NOMO-1 (cell line): ENCODE results near the gene PCBD2.
"Not testable (repeated sequence)": the region's sequence is repeated elsewhere in the genome, so short reads cannot be mapped to it uniquely, and the experiment has no call there.

Experiments used
- DNase-seq, 2 experiments: peaks; one replicate each; lab custom pipeline; 2025; ENCODE audit not compliant: unreplicated experiment in 2 of 2; lab: John Stamatoyannopoulos, UW

The PCBD2 gene

DNA sequence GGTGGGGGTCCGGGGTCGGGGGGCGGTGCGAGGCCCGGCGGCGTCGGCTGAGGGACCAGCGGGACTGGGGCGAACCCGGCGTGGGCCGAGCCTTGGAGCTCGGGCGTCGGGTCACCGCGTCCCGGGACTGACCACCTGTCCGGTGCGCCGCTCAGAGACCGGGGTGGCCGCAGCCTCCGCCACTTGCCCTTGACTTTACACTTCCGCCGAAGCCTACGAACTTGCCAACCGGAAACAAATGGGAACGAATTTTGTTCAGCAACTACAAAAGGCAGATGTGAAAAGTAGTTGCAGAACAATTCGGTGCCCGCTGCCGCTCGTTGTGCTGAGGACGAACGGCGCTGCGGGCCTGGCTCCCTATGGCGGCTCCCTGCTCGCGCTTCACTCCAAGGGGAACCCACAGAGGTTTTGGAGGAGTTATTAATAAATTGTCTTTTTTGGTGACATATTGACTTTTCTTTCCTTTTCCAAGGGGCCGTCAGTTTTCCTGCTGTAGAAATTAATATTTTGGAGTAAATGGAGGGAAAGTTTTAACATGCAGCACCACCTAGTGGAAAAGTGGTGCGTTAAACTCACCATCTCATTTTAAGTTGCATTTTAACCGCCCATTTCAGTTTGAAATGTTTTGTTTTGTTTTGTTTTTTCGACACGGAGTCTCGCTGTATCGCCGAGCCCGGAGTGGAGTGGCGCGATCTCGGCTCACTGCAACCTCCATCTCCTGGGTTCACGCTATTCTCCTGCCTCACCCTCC, 490 bp downstream of the PCBD2 start:
- peak; percentile 71 to 80 for DNase-seq

- no peak for DNase-seq
These were observed 1.9 kb downstream of the PCBD2 start for GRCh38 chr5:134906811-134907210.

- not testable (repeated sequence) for DNase-seq
These were observed 5.8 kb downstream of the PCBD2 start for GRCh38 chr5:134910752-134911151.

DNA sequence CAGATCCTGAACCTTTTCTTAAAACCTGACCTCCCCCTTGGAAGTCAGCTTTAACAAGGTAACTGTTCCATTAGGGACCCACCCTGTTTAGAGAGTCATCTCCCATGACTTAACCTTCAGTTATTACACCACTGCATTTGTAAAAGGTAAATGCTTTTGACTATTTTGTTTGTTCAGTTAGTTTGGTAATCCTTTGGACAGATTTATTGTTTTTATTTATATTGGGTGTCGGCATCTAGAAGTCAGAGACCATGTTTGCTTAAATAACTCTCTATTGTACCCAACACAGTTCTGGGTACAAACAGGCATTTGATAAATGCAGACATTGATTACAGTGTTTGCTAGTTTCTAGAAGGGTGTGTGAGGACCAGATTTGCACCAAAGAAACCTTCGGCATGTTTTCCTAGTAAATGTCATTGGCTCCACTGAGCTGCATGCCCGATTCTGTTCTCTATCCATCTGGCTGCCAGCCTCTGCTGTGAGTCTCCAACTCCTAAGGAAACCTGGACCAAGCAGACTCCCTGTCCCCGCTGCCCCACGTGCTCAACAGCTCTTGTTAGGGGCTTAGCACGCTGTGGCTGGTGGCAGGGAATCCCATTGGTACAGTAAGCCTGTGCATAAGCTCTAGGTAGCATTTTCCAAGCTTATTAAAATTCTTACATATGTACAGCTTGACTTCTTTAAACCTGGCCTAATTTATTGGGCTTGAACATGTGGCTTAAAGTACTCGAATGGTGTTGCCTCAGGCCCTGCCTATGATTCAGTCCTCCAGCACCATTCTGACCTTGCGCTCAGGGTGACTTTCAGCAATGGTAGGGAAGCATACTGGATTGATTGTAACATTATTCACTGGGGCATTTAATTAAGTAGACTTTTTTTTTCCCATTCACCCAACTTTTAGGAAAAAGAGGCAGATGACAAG, 6.6 kb downstream of the PCBD2 start:
- no peak for DNase-seq

DNA sequence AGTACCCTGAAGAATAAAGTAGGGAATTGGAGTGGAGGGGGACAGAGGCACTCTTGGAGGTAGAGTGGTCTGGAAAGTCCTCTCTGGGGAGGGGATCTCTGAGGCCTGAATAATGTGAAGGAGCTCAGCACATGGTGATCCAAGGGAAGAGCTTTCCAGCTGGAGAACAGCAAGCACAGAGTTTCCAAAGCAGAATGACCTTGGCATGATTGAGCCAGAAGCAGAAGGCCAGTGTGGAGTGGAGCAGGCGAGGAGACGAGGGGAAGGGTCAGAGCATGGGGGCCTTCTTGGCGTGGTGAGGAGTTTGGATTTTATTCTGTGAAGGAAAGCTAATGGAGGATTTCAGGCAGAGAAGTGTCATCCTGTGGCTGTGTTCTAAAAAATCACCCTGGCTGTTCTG, 8.3 kb downstream of the PCBD2 start:
- no peak for DNase-seq

- no peak for DNase-seq
These were observed 8.9 kb downstream of the PCBD2 start for GRCh38 chr5:134913795-134914194.

DNA sequence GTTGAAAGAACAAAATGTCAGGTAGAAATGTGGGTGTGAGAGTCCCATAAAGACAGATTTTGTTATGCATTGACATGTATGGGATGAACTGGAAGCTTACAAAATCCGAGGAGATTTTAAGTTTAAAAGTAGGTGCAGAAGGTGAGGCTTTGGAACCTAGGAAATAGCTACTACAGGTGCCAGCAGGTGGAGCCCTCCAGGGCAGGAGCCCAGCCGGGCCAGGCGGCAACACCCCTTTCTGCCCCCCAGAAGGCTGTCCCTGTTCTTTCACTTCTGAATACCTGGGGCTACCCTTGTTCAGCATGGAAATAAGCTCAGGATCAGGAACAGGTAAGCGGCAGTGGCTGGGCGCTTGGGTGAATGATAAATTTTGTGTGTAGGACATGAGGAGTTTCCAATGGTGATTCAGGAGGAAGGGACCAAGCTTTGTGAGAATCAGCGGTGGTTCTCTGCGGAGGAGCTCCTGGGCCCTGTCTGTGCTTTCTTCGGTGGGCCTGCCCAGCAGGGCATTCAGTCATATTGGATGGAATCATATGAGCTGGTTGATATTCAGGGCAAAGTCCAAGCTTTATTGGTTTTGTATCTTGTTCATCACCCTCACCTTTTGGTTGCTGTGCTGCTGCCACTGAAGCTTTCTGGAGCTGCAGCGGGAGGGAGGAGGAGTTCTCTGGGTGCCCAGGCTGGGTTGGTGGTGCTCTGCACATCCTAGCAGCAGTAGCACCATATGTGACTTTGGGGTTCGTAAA, 12.3 kb downstream of the PCBD2 start:
- no peak for DNase-seq

DNA sequence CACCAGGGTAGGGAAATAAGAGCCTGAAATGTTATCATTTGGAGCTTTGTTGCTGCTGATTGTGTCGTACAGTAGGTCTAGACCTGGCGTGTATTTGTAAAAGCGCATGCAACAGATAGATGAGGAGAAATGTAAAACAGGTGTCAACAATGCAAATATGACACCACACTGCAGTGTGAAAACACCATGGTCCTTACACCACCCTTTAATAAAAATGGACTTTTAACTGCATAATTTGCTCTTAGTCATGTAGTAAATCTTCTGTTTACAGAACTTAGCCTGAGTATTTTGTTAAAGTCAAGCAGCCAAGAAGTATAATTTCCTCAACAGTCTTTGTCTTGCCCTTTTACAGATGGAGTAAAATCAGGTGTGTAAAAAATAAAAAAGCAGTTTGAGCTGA, 13.9 kb downstream of the PCBD2 start:
- no peak for DNase-seq

DNA sequence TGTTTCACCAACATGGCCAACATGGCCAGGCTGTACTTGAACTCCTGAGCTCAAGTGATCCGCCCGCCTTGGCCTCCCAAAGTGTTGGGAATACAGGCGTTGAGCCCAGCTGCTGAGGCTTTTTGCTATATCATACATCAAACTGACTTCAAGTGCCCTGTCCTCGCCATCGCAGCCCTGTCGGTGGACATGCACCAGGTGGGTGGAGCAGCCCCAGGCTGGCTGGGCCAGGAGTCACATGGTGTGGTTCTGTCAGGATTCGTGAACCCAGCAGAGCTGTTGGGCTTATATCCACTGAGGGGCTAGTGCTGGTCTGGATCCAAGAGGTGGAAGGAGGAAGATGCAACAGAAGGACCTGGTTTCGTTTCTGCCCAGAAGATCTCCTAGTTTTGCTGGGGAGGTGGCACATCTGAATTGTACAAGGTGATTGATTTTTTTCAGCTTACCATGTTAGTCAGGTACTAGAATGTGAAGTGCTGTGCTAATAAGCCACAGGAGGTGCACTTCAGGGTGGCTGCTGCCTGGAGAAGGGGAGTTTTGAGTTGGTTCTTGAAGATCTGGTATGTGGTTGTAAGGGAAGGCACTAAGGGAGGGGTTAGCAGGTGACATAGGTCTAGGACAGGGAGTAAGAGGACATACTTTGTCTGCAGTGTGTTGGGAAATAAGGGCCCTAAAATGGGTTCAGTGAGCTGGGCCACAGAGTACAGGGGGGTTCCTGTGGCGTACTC, 16.1 kb downstream of the PCBD2 start:
- DNase-seq, result no peak

DNA sequence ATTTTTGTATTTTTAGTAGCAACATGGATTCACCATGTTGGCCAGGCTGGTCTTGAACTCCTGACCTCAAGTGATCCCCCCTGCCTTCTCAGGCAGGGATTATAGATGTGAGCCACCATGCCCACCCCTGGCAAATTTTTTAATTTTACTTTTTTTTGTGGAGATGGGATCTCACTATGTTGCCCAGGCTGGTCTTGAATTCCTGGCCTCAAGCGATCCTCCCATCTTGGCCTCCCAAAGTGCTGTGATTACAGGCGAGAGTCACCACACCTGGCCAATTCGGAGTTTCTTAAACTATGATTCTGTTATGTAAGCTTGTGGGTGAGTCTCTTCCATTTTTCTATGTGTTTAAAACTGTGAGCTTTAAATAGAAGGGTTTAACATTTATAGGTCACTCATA, 27.6 kb downstream of the PCBD2 start:
- DNase-seq, result no peak

DNA sequence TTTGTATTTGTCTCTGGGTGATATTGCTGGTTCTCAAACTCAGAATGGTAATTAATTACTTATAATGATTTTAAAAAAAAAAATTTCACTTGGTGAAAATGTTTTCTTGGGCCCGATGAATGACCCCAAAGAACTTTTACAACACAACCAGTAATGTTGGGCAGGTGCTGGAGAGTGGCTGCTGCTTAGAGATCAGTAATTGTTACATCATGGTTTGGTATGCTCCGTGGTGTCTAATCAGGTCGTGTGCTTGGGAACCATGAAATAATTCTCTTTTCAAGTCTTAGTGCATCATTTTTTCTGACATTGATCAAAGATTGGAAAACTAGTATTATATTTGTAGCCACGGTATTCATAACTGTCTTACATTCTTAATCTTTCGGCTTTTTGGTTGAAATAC, 29.3 kb downstream of the PCBD2 start:
- DNase-seq, result no peak

DNA sequence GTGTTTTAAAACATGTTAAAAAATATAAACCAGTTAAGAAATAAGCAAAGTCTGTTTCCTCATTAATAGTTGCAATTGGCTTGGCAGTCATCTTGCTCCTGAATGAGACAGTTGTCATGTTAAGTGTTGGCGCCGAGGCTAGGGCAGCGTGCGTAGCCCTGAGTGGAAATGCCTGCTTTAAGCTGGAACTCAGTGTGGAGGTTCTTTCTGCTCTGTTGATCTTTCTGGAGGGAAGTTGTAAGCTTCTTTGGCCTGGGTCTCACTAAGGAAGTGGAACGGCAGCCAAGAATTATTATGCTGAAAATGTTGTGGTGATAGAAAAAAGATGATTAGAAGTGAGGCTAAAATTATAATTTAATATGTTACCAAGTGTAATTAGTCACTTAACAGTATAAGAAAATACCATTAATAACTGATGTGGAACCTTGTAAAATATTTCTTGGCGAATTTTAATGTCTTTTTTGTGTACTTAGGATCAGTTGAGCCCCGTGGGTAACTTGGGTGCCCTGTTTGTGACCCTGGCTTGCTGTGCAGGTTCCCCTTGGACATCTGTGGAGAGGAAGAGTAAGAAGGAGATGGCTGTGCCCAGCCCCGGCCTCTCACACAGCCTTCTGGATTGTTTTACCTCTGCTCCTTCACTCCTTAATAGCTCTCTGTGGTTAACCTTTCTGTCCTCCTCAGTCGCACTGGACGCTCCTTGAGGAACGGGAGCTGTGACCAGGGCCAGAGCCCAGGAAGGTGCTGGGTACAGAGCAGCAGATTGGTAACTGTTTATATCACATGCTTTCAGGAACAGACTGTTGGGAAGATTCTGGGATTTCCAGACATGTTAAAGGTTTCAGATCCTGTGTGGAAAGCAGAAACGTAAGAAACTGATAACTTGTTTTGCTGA, 31.0 kb downstream of the PCBD2 start:
- DNase-seq, result no peak

- no peak for DNase-seq
These were observed 32.6 kb downstream of the PCBD2 start for GRCh38 chr5:134937526-134937925.

- DNase-seq, result no peak
These were observed 33.1 kb downstream of the PCBD2 start for GRCh38 chr5:134938030-134938429.

GRCh38 chr5:134939500-134939899, 34.6 kb downstream of the PCBD2 start:
- DNase-seq, result no peak

- no peak for DNase-seq
These were observed 38.6 kb downstream of the PCBD2 start for GRCh38 chr5:134943547-134943946.

GRCh38 chr5:134944630-134945029, 39.7 kb downstream of the PCBD2 start:
- DNase-seq, result no peak

GRCh38 chr5:134945041-134945440, 40.1 kb downstream of the PCBD2 start:
- DNase-seq, result no peak

- no peak for DNase-seq
These were observed 44.0 kb downstream of the PCBD2 start for GRCh38 chr5:134948911-134949310.

DNA sequence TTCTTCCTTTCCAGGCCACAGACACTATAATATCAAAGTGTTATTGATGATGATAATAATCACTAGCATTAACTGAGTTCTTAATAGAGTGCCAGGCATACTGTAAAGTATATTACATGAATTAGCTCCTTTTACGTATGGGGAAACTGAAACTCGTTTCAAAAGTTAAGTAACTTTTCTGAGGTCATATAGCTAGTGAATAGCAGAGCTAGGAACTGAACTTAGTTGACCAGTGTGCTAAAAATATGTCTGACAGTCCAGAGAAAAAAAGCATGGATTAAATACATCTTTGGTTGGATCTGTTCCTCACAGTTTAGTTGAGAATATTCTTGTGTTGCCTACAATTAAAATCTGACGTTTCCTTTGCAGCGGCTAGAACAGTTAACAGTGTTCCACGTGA, 44.4 kb downstream of the PCBD2 start:
- no peak for DNase-seq
